H1 (cell line): Measurements from ENCODE around the gene MAD2L1BP. TPM values are rescaled to one million over a fixed set of nuclear protein-coding genes. Genes with fewer than 3 reads are reported as not detected.

ENCODE experiments used
- BCL11A ChIP-seq, 2 experiments: IDR thresholded peaks; one replicate each; pipeline ENCODE4 v1.6.1; 2011; ENCODE audit warnings: low read depth in 2 of 2, low read length in 2 of 2, mild to moderate bottlenecking in 2 of 2
- CHD7 ChIP-seq: fragments of 300-600 bp; sonication (generic); IDR thresholded peaks from 2 replicates; pipeline ENCODE4 v1.7.1; 2012; ENCODE audit warnings: low read length, moderate library complexity, mild to moderate bottlenecking, inconsistent platforms; ENCODE audit not compliant: insufficient replicate concordance
- polyA plus RNA-seq, 7 experiments: library from polyadenylated mRNA; depleted of rRNA in 3 of 7; stranded (reverse) in 5 of 7; unstranded in 2 of 7; fragments of >200 nt in 5 of 7; fragments of 200-250 nt in 2 of 7; gene quantifications; 1 replicate in 5 of 7; 2 replicates in 1 of 7; 4 replicates in 1 of 7; pipeline versions ENCODE4 v1.2.1 to v1.2.3, GENCODE V29; 2011 to 2013; ENCODE audit warnings: missing spikeins in 2 of 7, mixed read lengths in 2 of 7
- total RNA-seq: library from RNA; stranded (reverse); fragmentation: NEBNext Ultra II Directional; extraction: Animal tissue kit (Norgen Biotek cat#: 25700); gene quantifications from 2 replicates; pipeline ENCODE4 v1.2.1, GENCODE V29; 2021

The MAD2L1BP gene
- total and polyA plus RNA-seq, 2 of the 8 experiments (the other 6 are each of a cell fraction or from before 2014, with no cell fraction given), result 35.5 to 70.0 TPM

GRCh38 chr6:43658161-43658560 is 22.5 kb downstream of the MAD2L1BP start (continued):
- no peak for TF ChIP-seq CHD7
- no peak for TF ChIP-seq BCL11A (IDR thresholded peaks at IDR 0.05; ENCODE audit: low read depth in 2 of 2, low read length in 2 of 2)
